Prostate gland (tissue), 2 donors: ENCODE data around the gene AK8. TPM values are rescaled to one million over a fixed set of nuclear protein-coding genes. Genes with fewer than 3 reads are reported as not detected.

Experiments
- DNase-seq: peaks from one replicate; pipeline ENCODE4 v3.0.0-alpha.2; 2019; ENCODE audit warnings: low spot score
- H3K27ac ChIP-seq, 2 donors: fragments of 200-600 bp; sonication (generic); 2 replicates each; pipeline ENCODE4 v1.5.1; 2017 to 2019
- H3K27me3 ChIP-seq: fragments of 200-600 bp; sonication (generic); replicated peaks from 2 replicates; pipeline ENCODE4 v1.5.1; 2019; ENCODE audit not compliant: insufficient read depth
- H3K36me3 ChIP-seq, 2 donors: fragments of 200-600 bp; sonication (generic); 1 replicate in 1 of 2; 2 replicates in 1 of 2; pipeline versions ENCODE4 v1.5.1 to v1.8.1; 2017 to 2019
- H3K4me1 ChIP-seq: fragments of 200-600 bp; sonication (generic); replicated peaks from 2 replicates; pipeline ENCODE4 v1.5.1; 2019
- H3K4me3 ChIP-seq, 2 donors: fragments of 200-600 bp; sonication (generic); 2 replicates each; pipeline ENCODE4 v1.5.1; 2017 to 2019
- H3K9me3 ChIP-seq: fragments of 200-600 bp; sonication (generic); 2 replicates; pipeline ENCODE4 v1.5.1; 2017
- POLR2A ChIP-seq: fragments of 450-650 bp; IDR thresholded peaks from one replicate; pipeline ENCODE4 v1.6.1; 2016; ENCODE audit warnings: antibody characterized with exemption, mild to moderate bottlenecking
- POLR2AphosphoS5 ChIP-seq: sonication (generic); formaldehyde crosslinking; IDR thresholded peaks from one replicate; pipeline ENCODE4 v1.6.1; 2017; ENCODE audit warnings: antibody characterized with exemption
- WGBS: methylation state at CpG from one replicate; pipeline ENCODE4 v1.1.5; 2018; 5-methylcytosine and 5-hydroxymethylcytosine counted together
- intact Hi-C: fragments of 100-400 bp; cut with DNase I; formaldehyde crosslinking; loops from one replicate; pipeline ENCODE4 v1.14.2; 2022
- total RNA-seq, 2 donors: library from RNA; depleted of rRNA; stranded (reverse); fragments of >200 nt; gene quantifications; one replicate each; pipeline ENCODE4 v1.1.0, GENCODE V29; 2016
- TF ChIP-seq, protein P1 (sequence below), 4 experiments: fragments of 200-600 bp in 2 of 4; fragments of 450-650 bp in 2 of 4; sonication (generic) in 2 of 4; IDR thresholded peaks; 1 replicate in 3 of 4; 2 replicates in 1 of 4; pipeline ENCODE4 v1.5.1; 2016 to 2019; ENCODE audit warnings: antibody characterized with exemption in 4 of 4, mild to moderate bottlenecking in 2 of 4, moderate library complexity in 2 of 4

The AK8 gene
- total RNA-seq, 2 donors from 2014 or later, result 3.3 to 4.1 TPM

DNA sequence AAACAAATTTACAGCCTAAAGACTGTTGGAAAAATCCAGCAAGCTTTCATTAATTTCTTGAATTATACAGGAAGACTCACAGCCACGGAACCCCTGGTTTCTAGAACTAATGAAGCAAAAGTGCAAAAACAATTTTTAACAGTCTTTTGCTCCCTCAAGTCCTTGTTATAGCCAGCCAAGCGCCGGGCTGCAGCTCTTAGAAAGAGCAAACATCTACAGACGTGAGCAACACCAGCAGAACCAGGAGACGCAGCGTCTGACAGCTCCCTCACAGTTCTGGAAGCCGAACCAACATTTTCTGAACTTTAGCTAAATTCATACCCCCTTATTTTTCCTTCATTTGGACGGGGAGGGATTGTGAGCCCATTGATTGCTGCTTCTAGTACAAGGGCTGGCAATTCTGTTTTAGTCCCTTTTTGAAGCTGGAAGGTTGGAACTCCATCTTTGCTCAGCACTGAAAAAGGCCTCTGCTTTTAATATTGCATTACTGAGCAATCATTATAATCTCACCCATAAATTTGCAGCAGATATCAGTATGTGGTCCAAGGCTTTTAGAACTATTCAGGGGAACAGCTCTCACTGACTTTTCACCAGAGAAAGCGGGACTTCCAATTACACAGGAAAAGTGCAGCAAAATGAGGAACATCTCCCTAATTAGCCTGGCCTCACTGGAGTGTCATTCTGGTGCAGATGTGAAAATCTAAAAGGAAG, 45.8 kb downstream of the AK8 start:
- 64% methylated on average over 9 of the region's 9 CpGs for WGBS
- no peak overlapping the region for H3K4me3 ChIP-seq
- no peaks in the 10 kb centered on the region for H3K36me3 ChIP-seq
- H3K27me3 ChIP-seq, result no peaks in the 10 kb centered on the region
- H3K27ac ChIP-seq, result no peak overlapping the region
- H3K4me1 ChIP-seq, result no peaks in the 10 kb centered on the region
- intact Hi-C loops, result no loop called here
- no peaks in the 10 kb centered on the region for H3K9me3 ChIP-seq
- TF ChIP-seq POLR2A (no peak), POLR2AphosphoS5 (no peak)
- TF ChIP-seq, protein P1, sequence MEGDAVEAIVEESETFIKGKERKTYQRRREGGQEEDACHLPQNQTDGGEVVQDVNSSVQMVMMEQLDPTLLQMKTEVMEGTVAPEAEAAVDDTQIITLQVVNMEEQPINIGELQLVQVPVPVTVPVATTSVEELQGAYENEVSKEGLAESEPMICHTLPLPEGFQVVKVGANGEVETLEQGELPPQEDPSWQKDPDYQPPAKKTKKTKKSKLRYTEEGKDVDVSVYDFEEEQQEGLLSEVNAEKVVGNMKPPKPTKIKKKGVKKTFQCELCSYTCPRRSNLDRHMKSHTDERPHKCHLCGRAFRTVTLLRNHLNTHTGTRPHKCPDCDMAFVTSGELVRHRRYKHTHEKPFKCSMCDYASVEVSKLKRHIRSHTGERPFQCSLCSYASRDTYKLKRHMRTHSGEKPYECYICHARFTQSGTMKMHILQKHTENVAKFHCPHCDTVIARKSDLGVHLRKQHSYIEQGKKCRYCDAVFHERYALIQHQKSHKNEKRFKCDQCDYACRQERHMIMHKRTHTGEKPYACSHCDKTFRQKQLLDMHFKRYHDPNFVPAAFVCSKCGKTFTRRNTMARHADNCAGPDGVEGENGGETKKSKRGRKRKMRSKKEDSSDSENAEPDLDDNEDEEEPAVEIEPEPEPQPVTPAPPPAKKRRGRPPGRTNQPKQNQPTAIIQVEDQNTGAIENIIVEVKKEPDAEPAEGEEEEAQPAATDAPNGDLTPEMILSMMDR (IDR thresholded peaks at IDR 0.05), result no peak
- no peak for DNase-seq

DNA sequence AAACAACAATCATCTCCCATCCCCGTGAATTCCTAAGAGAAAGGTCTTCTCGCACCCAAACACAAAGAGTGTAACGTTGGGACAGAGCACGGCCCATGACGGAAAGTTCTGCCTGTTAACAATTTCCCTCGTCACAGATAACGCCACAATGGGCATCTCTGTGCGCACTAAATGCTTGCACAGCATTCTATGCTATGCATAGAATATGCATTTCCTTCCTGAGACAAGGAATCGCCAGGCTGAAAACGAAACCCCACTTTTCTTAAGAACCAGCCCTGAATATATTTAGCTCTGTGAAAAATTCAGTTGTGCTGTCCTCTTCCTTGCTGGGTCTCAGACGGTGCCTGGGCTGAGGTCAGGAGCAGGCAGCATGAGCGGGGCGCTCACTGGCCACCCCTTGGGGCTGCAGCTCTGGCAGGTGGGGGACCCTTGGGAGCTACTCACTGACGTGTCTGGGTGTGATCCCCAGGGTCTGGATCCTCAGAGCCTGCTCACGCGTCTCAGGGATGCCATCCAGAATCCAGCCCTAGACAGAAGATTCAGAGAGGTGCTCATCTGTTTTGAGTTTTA, 49.8 kb downstream of the AK8 start:
- no peak for DNase-seq
- Histone ChIP-seq H3K9me3 (no peaks in the 10 kb centered on the region), H3K27ac (no peak overlapping the region), H3K4me1 (no peaks in the 10 kb centered on the region), H3K4me3 (no peak overlapping the region), H3K36me3 (no peaks in the 10 kb centered on the region), H3K27me3 (no peaks in the 10 kb centered on the region)
- TF ChIP-seq, protein P1 (IDR thresholded peaks at IDR 0.05), result no peak
- no peak for TF ChIP-seq POLR2A
- no peak for TF ChIP-seq POLR2AphosphoS5
- 91% methylated on average over 16 of the region's 16 CpGs for WGBS
- intact Hi-C loops, result no loop called here

DNA sequence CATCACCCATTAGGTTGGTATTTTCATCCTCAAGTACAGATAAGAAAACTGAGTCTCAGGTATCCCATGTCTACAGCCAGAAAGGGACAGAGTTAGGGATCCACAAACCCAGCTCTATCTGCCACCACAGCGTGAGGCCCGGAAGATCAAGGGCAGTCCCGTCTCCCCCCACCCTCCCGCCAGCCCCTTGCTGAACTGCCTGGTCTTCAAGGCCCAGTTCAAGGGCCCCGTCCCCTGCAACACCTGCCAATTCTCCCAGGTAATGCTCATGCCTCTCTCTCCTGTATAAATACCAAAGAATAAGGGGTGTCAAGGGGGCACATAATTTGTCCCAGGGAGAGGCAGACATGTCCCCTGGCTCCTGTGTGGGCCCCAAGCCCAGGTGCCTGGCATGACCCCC, 50.7 kb downstream of the AK8 start:
- intact Hi-C loops, result no loop called here
- no peak for DNase-seq
- Histone ChIP-seq H3K27me3 (no peaks in the 10 kb centered on the region), H3K4me1 (no peaks in the 10 kb centered on the region), H3K36me3 (no peaks in the 10 kb centered on the region), H3K9me3 (no peaks in the 10 kb centered on the region), H3K27ac (no peak overlapping the region), H3K4me3 (no peak overlapping the region)
- WGBS, result 92% methylated on average over 5 of the region's 5 CpGs
- TF ChIP-seq POLR2A (no peak), POLR2AphosphoS5 (no peak)
- TF ChIP-seq, protein P1 (IDR thresholded peaks at IDR 0.05), result no peak

DNA sequence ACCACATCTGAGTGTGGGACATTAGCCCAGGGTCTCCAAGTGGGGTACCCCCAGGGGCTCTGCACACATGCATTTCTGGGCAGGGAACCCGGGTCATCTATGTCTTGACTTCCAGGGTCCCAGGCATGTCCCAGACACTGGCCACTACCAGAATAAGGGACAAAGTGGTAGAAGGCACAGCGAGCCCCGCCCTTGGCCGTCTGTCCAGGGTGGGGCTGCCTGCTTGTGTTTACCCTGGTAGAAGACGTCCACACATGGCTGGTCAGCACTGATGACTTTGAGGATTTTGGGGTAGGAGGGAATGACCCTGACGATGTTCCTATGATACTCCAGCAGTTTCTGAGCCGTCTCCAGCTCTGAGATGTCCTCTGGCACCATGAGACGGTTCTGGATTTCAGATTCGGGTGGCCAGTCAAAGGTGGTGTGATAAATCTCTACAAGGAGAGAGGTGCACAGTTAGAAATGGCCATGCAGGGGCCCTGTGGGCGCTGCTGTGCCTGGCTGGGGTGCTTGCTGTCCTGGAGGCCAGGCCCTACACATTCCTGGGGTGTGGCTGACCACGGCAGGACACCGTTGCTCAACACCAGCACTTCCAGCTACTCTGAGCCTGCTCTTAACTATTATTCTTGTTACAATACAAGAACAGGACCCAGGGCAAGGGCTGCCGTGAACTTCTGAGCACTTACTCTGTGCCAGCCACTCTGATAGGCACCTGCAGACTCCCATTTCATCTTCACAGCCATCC, 51.3 kb downstream of the AK8 start:
- no peak for TF ChIP-seq POLR2AphosphoS5
- TF ChIP-seq, protein P1 (IDR thresholded peaks at IDR 0.05), result no peak
- TF ChIP-seq POLR2A, result no peak
- H3K4me3 ChIP-seq, result no peak overlapping the region
- H3K9me3 ChIP-seq, result no peaks in the 10 kb centered on the region
- no peaks in the 10 kb centered on the region for H3K4me1 ChIP-seq
- WGBS, result 89% methylated on average over 13 of the region's 13 CpGs
- no peak overlapping the region for H3K27ac ChIP-seq
- intact Hi-C loops, result no loop called here
- no peaks in the 10 kb centered on the region for H3K27me3 ChIP-seq
- H3K36me3 ChIP-seq, result no peaks in the 10 kb centered on the region
- no peak for DNase-seq
